Neuronal stem cell (in vitro differentiated cells): ENCODE measurements around the gene BZW2.

ENCODE experiments used
- DNase-seq: peaks from one replicate; pipeline ENCODE4 v3.0.0-alpha.2; 2013; ENCODE audit warnings: low spot score
- H2AFZ ChIP-seq: one replicate; pipeline ENCODE4 v1.6.1; 2013; ENCODE audit warnings: mild to moderate bottlenecking, low read length, inconsistent platforms
- H2AK5ac ChIP-seq: 2 replicates; pipeline ENCODE4 v1.6.1; 2013; ENCODE audit warnings: low read depth, mild to moderate bottlenecking, inconsistent platforms, low read length, moderate library complexity, mixed read lengths
- H2BK120ac ChIP-seq: 2 replicates; pipeline ENCODE4 v1.6.1; 2013; ENCODE audit warnings: low read depth, mild to moderate bottlenecking, inconsistent platforms, low read length, moderate library complexity, mixed read lengths
- H2BK12ac ChIP-seq: one replicate; pipeline ENCODE4 v1.6.1; 2013; ENCODE audit warnings: low read length, inconsistent platforms
- H2BK15ac ChIP-seq: 2 replicates; pipeline ENCODE4 v1.6.1; 2013; ENCODE audit warnings: mild to moderate bottlenecking, low read length, inconsistent platforms, mixed read lengths
- H2BK5ac ChIP-seq: one replicate; pipeline ENCODE4 v1.6.1; 2013; ENCODE audit warnings: inconsistent platforms, mild to moderate bottlenecking, low read length, moderate library complexity
- H3K14ac ChIP-seq: one replicate; pipeline ENCODE4 v1.6.1; 2013; ENCODE audit warnings: low read length, inconsistent platforms
- H3K18ac ChIP-seq: 2 replicates; pipeline ENCODE4 v1.6.1; 2013; ENCODE audit warnings: low read length, inconsistent platforms
- H3K23ac ChIP-seq: 2 replicates; pipeline ENCODE4 v1.6.1; 2013; ENCODE audit warnings: low read depth, mild to moderate bottlenecking, mixed read lengths, low read length, inconsistent platforms; ENCODE audit not compliant: poor library complexity
- H3K27ac ChIP-seq: replicated peaks from 3 replicates; pipeline ENCODE4 v1.5.1; 2013; ENCODE audit warnings: low read length, inconsistent platforms
- H3K27me3 ChIP-seq, 3 experiments: 2 replicates each; pipeline ENCODE4 v1.6.1; 2013; ENCODE audit warnings: low read length in 3 of 3, mild to moderate bottlenecking in 2 of 3, inconsistent platforms in 1 of 3, low read depth in 1 of 3, mixed read lengths in 1 of 3, moderate library complexity in 1 of 3; ENCODE audit not compliant: control insufficient read depth in 3 of 3, insufficient read depth in 3 of 3
- H3K36me3 ChIP-seq, 2 donors: replicated peaks in 1 of 2; 2 replicates each; pipeline ENCODE4 v1.6.1; 2013; ENCODE audit warnings: low read length in 2 of 2; ENCODE audit not compliant: control insufficient read depth in 2 of 2, insufficient read depth in 2 of 2
- H3K4ac ChIP-seq: 2 replicates; pipeline ENCODE4 v1.6.1; 2013; ENCODE audit warnings: inconsistent platforms, mild to moderate bottlenecking, low read length, moderate library complexity
- H3K4me1 ChIP-seq, 2 donors: 1 replicate in 1 of 2; 2 replicates in 1 of 2; pipeline ENCODE4 v1.6.1; 2013; ENCODE audit warnings: low read length in 2 of 2, low read depth in 1 of 2; ENCODE audit not compliant: control insufficient read depth in 2 of 2, insufficient read depth in 1 of 2
- H3K4me2 ChIP-seq: one replicate; pipeline ENCODE4 v1.6.1; 2013; ENCODE audit warnings: mild to moderate bottlenecking, low read length, inconsistent platforms; ENCODE audit not compliant: insufficient read depth, poor library complexity, severe bottlenecking
- H3K4me3 ChIP-seq, 2 donors: 2 replicates each; pipeline ENCODE4 v1.5.1; 2013; ENCODE audit warnings: low read length in 2 of 2, mild to moderate bottlenecking in 2 of 2, inconsistent platforms in 1 of 2, moderate library complexity in 1 of 2
- H3K79me1 ChIP-seq: one replicate; pipeline ENCODE4 v1.6.1; 2013; ENCODE audit warnings: low read depth, mild to moderate bottlenecking, inconsistent platforms, low read length, moderate library complexity
- H3K9ac ChIP-seq: one replicate; pipeline ENCODE4 v1.6.1; 2013; ENCODE audit warnings: mild to moderate bottlenecking, low read depth, low read length, inconsistent platforms; ENCODE audit not compliant: poor library complexity
- H3K9me3 ChIP-seq, 2 donors: replicated peaks in 1 of 2; 2 replicates each; pipeline versions ENCODE3 to v1.6.1; 2013; ENCODE audit warnings: low read length in 2 of 2, mild to moderate bottlenecking in 2 of 2, inconsistent platforms in 1 of 2, low read depth in 1 of 2, mixed read lengths in 1 of 2, moderate library complexity in 1 of 2; ENCODE audit not compliant: control insufficient read depth in 2 of 2, insufficient read depth in 1 of 2
- H4K8ac ChIP-seq: one replicate; pipeline ENCODE4 v1.6.1; 2013; ENCODE audit warnings: low read depth, mild to moderate bottlenecking, inconsistent platforms, low read length, moderate library complexity
- H4K91ac ChIP-seq: one replicate; pipeline ENCODE4 v1.6.1; 2013; ENCODE audit warnings: low read length, low read depth, mild to moderate bottlenecking, inconsistent platforms; ENCODE audit not compliant: poor library complexity
- WGBS, 2 donors: extraction: QIAGEN DNeasy Blood & Tissue Kit; methylation state at CpG; one replicate each; pipeline ENCODE4 v1.1.7; 2013; ENCODE audit warnings: missing lambda C conversion rate in 2 of 2, mixed read lengths in 1 of 2; ENCODE audit not compliant: insufficient read length in 2 of 2, insufficient replicate concordance in 1 of 2; ENCODE audit errors: extremely low coverage in 2 of 2; 5-methylcytosine and 5-hydroxymethylcytosine counted together

Gene BZW2

DNA sequence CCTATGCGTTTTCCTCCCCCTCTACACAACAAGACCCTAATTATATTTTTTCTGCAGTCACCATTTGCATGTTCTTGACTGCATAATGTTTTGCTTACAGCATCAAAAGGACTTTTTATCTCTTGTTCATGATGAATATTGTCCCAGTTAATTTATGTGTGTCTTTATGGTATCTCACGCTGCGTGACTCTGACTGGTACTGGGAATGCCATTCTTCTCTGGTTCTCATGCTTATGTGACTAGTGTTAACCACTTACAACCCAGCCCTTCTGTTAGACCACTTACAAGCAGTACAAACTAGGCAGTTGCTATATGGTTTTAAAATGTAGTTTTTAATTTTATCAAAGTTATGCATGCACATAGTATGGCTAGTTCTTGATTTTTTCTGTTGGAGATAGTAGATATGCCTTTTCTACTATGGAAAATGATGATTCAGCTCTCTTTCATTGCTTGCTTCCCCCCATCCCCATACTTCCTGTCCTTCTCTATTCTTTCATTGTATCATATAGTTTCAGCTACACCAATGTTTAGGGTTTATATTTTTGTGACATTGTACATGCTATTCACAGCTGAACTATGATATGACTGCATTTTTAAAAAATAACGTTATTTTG lies 24.9 kb downstream of the BZW2 start:
- Histone ChIP-seq H3K79me1 (peaks cover 3% of the 10 kb centered on the region), H3K27ac (no peak overlapping the region)

DNA sequence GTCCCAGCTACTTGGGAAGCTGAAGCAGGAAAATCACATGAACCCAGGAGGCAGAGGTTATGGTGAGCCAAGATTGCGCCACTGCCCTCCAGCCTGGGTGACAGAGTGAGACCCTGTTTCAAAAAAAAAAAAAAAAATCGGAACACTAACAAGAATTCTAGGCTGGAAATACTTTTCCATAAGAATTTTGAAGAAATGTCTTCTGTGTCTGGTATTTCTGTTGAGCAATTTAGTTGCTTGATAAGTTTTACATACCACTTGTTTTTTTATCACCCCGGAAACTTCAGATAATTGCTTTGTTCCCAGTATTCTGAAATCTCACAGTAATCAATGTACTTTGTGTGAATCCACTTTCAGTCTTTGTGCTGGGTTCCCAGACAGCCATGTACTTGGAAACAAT lies 25.8 kb downstream of the BZW2 start:
- Histone ChIP-seq H3K36me3 (peaks cover 3 to 79% of the 10 kb centered on the region in 2 donors), H3K9ac (no peak overlapping the region), H3K9me3 (peaks cover 0 to 21% of the 10 kb centered on the region in 2 donors), H3K79me1 (peaks cover 3% of the 10 kb centered on the region), H3K4me2 (no peak overlapping the region), H4K91ac (no peak overlapping the region), H3K4me3 (no peak overlapping the region), H2BK120ac (no peak overlapping the region), H3K27me3 (no peaks in the 10 kb centered on the region), H3K27ac (no peak overlapping the region), H3K4ac (no peak overlapping the region), H3K4me1 (peaks cover 0 to 2% of the 10 kb centered on the region in 2 donors), H2BK15ac (no peak overlapping the region), H2AK5ac (no peak overlapping the region), H4K8ac (no peak overlapping the region), H2BK5ac (no peak overlapping the region), H3K23ac (no peak overlapping the region), H3K14ac (no peak overlapping the region), H3K18ac (no peak overlapping the region), H2AFZ (no peak overlapping the region), H2BK12ac (no peak overlapping the region)
- WGBS, 2 donors, result no CpG with 5 or more reads among the region's 3 CpGs
- no peak for DNase-seq

More for the DNA sequence above, 24.9 kb downstream of the BZW2 start:
- Histone ChIP-seq H3K36me3 (peaks cover 7 to 79% of the 10 kb centered on the region in 2 donors), H3K4ac (no peak overlapping the region), H3K4me1 (peaks cover 0 to 2% of the 10 kb centered on the region in 2 donors), H2AK5ac (no peak overlapping the region), H3K18ac (no peak overlapping the region), H4K91ac (no peak overlapping the region), H3K9me3 (peaks cover 0 to 18% of the 10 kb centered on the region in 2 donors), H2BK12ac (no peak overlapping the region), H2BK5ac (no peak overlapping the region), H3K27me3 (no peaks in the 10 kb centered on the region), H3K4me2 (no peak overlapping the region), H2BK15ac (no peak overlapping the region), H3K14ac (no peak overlapping the region), H2BK120ac (no peak overlapping the region), H4K8ac (no peak overlapping the region), H3K23ac (no peak overlapping the region), H3K4me3 (no peak overlapping the region), H3K9ac (no peak overlapping the region), H2AFZ (no peak overlapping the region)
- no peak for DNase-seq
- WGBS, 2 donors, result no CpG with 5 or more reads among the region's 4 CpGs

DNA sequence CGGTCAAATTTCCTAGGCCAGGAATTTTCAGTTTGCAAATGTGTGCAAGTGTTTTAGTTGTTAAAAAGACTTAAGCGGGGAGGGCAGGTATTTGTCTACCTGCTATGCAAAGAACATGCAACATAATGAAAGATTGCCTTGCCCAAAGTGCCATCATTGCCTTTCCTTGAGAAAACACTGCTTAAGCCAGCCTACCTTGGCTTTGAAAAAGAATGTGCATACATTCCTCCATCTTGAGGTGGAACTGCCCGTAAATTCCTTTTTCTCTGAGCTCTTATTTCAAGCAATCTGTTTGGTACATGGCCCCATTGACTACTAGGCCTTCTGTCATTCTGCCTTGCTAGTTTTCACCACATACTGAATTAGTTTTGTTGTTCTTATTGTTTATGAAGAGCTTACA lies 29.3 kb downstream of the BZW2 start:
- Histone ChIP-seq H2BK5ac (no peak overlapping the region), H3K4me1 (peaks cover 0 to 2% of the 10 kb centered on the region in 2 donors), H3K27ac (no peak overlapping the region), H3K4ac (no peak overlapping the region), H3K18ac (no peak overlapping the region), H3K23ac (no peak overlapping the region), H3K9me3 (peaks cover 0 to 23% of the 10 kb centered on the region in 2 donors), H2AFZ (no peak overlapping the region), H2BK15ac (no peak overlapping the region), H3K9ac (no peak overlapping the region), H3K79me1 (peaks cover 2% of the 10 kb centered on the region), H2AK5ac (no peak overlapping the region), H3K36me3 (peaks cover 3 to 76% of the 10 kb centered on the region in 2 donors), H3K14ac (no peak overlapping the region), H2BK120ac (no peak overlapping the region), H2BK12ac (no peak overlapping the region), H3K27me3 (no peaks in the 10 kb centered on the region), H4K8ac (no peak overlapping the region), H4K91ac (no peak overlapping the region), H3K4me3 (no peak overlapping the region), H3K4me2 (no peak overlapping the region)
- no CpG with 5 or more reads among the region's 3 CpGs for WGBS, 2 donors
- no peak for DNase-seq

DNA sequence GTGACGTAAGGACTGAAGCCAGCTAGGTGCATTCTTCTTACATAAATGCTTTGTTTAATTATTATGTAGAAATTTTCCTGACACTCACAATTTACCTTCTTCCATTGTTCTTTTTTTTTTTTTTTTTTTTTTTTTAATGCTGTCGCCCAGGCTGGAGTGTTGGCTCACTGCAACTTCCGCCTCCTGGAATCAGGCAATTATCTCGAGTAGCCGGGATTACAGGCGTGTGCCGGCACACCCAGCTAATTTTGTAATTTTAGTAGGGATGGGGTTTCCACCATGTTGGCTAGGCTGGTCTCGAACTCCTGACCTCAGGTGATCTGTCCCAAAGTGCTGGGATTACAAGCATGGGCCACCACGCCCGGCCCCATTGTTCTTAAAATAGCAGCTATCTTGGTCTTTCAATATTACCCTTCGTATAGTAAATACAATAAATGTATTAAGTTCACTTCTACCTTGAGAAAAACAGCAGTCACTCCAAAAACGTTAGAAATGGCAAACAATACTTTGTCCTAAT lies 32.1 kb downstream of the BZW2 start:
- Histone ChIP-seq H3K4ac (no peak overlapping the region), H4K91ac (no peak overlapping the region), H2BK5ac (no peak overlapping the region), H3K27ac (no peak overlapping the region), H4K8ac (no peak overlapping the region), H3K14ac (no peak overlapping the region), H3K36me3 (peaks cover 8 to 90% of the 10 kb centered on the region in 2 donors), H3K4me1 (no peaks in the 10 kb centered on the region), H3K4me3 (no peak overlapping the region), H2AK5ac (no peak overlapping the region), H3K27me3 (no peaks in the 10 kb centered on the region), H3K4me2 (no peak overlapping the region), H3K18ac (no peak overlapping the region), H2BK120ac (no peak overlapping the region), H3K79me1 (peaks cover 2% of the 10 kb centered on the region), H3K23ac (no peak overlapping the region), H3K9me3 (peaks cover 0 to 12% of the 10 kb centered on the region in 2 donors), H2AFZ (no peak overlapping the region), H2BK15ac (no peak overlapping the region), H2BK12ac (no peak overlapping the region), H3K9ac (no peak overlapping the region)
- DNase-seq, result no peak
- no CpG with 5 or more reads among the region's 12 CpGs for WGBS, 2 donors
